ENCODE data around the gene LRRC26. TPM values are rescaled to one million over a fixed set of nuclear protein-coding genes. Genes with fewer than 3 reads are reported as not detected.

The LRRC26 gene
- polyA plus RNA-seq, 3 donors: not detected

DNA sequence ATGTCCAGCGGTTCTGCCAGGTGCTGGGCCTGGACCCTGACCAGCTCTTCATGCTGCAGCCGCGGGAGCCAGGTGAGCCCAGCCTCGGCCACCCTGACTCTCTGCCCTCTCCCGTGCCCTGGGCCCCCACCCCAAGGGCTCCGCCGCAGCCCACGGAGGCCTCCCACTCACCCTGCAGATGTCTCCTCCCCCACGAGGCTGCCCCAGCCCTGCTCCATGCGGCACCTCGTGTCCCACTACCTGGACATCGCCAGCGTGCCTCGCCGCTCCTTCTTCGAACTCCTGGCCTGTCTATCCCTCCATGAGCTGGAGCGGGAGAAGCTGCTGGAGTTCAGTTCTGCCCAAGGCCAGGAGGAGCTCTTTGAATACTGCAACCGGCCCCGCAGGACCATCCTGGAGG is 44.8 kb upstream of the LRRC26 start:
- peaks cover 19 to 47% of the 10 kb centered on the region in 2 donors for H3K36me3 Mint-ChIP-seq
- intact Hi-C loops (cut with micrococcal nuclease): no loop called here
- peaks cover 0 to 4% (median 0%) of the 10 kb centered on the region in 3 donors for H3K27me3 Mint-ChIP-seq (ENCODE audit: low read depth in 3 of 3)
- H3K9me3 Mint-ChIP-seq: no peaks in the 10 kb centered on the region
- no peak overlapping the region for H3K4me3 ChIP-seq (replicated peaks in 1 of 3; ENCODE audit: low read depth in 2 of 3, low read length in 3 of 3)
- H3K36me3 ChIP-seq (replicated peaks in 1 of 2; ENCODE audit: control insufficient read depth in 1 of 2, insufficient read depth in 2 of 2, low read length in 2 of 2): peaks cover 30 to 41% of the 10 kb centered on the region in 2 donors
- H3K27me3 ChIP-seq (ENCODE audit: control insufficient read depth in 2 of 2, insufficient read depth in 2 of 2, low read length in 2 of 2): no peaks in the 10 kb centered on the region
- H3K27ac ChIP-seq (ENCODE audit: low read depth in 1 of 2, low read length in 2 of 2): no peak overlapping the region
- H4K20me1 ChIP-seq (ENCODE audit: insufficient read depth, low read length): no peaks in the 10 kb centered on the region
- 99% methylated on average over 14 of the region's 19 CpGs for WGBS (ENCODE audit: insufficient coverage)
- no peak overlapping the region for H3K4me2 ChIP-seq (replicated peaks; ENCODE audit: extremely low read depth, low read length, poor library complexity, severe bottlenecking)
- no peak overlapping the region for H3K27ac Mint-ChIP-seq
- no peak for DNase-seq
- H3K79me2 ChIP-seq (ENCODE audit: insufficient read depth, low read length): no peaks in the 10 kb centered on the region
- no peak overlapping the region for H2AFZ ChIP-seq (ENCODE audit: insufficient read depth, low read depth, low read length, poor library complexity, severe bottlenecking)
- TF ChIP-seq, protein P1, sequence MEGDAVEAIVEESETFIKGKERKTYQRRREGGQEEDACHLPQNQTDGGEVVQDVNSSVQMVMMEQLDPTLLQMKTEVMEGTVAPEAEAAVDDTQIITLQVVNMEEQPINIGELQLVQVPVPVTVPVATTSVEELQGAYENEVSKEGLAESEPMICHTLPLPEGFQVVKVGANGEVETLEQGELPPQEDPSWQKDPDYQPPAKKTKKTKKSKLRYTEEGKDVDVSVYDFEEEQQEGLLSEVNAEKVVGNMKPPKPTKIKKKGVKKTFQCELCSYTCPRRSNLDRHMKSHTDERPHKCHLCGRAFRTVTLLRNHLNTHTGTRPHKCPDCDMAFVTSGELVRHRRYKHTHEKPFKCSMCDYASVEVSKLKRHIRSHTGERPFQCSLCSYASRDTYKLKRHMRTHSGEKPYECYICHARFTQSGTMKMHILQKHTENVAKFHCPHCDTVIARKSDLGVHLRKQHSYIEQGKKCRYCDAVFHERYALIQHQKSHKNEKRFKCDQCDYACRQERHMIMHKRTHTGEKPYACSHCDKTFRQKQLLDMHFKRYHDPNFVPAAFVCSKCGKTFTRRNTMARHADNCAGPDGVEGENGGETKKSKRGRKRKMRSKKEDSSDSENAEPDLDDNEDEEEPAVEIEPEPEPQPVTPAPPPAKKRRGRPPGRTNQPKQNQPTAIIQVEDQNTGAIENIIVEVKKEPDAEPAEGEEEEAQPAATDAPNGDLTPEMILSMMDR (IDR thresholded peaks at IDR 0.05): no peak
- H3K4me1 Mint-ChIP-seq: peaks cover 5% of the 10 kb centered on the region
- peaks cover 4 to 19% of the 10 kb centered on the region in 2 donors for H3K4me1 ChIP-seq (ENCODE audit: control insufficient read depth in 1 of 2, insufficient read depth in 2 of 2, low read length in 2 of 2)
- no peak overlapping the region for H3K9ac ChIP-seq (ENCODE audit: insufficient read depth, low read length, poor library complexity, severe bottlenecking)
- H3K9me3 ChIP-seq (replicated peaks in 1 of 2; ENCODE audit: control insufficient read depth in 1 of 2, insufficient read depth in 1 of 2, low read length in 2 of 2): no peaks in the 10 kb centered on the region
- H3K4me3 Mint-ChIP-seq: no peak overlapping the region

DNA sequence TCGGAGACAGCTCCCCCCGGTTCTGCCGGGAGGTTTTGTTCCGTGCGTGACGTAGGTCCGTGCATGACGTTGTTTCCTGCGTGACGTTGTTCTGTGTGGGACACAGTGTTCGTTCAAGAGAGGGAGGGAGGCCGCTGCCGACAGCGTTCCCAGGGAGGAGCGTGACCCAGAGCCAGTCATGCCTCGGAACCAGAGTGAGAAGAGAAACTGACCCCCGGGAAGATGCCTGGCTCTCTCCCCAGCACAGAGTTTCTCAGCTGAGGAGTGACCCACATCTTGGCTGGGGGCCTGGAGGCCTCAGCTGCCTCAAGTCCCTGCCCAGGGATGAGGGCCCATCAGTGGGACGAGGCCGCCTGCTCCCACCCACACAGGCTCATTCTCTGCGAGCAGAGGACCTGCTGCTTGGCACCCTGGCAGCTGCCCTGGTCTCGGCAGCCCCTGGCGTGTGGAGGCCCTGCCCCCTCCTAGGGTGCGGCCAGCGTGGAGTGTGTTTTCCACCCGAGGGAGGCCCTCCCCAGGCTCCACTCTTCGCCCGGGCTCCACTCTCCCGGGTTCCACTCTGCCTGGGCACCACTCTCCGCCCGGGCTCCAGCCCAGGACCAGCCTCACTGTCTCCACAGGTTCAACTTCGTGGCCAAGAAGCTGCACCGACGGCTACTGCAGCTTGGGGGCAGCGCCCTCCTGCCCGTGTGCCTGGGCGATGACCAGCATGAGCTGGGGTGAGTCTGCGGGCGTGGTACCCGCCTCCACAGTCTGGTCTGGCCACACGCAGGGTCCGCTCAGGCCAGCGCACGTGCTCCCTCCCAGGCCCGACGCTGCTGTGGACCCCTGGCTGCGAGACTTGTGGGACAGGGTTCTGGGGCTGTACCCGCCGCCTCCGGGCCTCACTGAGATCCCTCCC is 43.6 kb upstream of the LRRC26 start:
- no peak overlapping the region for H3K4me3 ChIP-seq (replicated peaks in 1 of 3; ENCODE audit: low read depth in 2 of 3, low read length in 3 of 3)
- H3K4me1 Mint-ChIP-seq: peaks cover under 1% of the 10 kb centered on the region
- H3K9me3 ChIP-seq (replicated peaks in 1 of 2; ENCODE audit: control insufficient read depth in 1 of 2, insufficient read depth in 1 of 2, low read length in 2 of 2): no peaks in the 10 kb centered on the region
- H3K4me1 ChIP-seq (ENCODE audit: control insufficient read depth in 1 of 2, insufficient read depth in 2 of 2, low read length in 2 of 2): peaks cover 0 to 10% of the 10 kb centered on the region in 2 donors
- peak overlapping the region in 1 of 7 donors; percentile 50 for H3K27ac Mint-ChIP-seq
- no peak overlapping the region for H3K4me3 Mint-ChIP-seq
- DNase-seq: no peak
- no peaks in the 10 kb centered on the region for H3K9me3 Mint-ChIP-seq
- no peak overlapping the region for H3K9ac ChIP-seq (ENCODE audit: insufficient read depth, low read length, poor library complexity, severe bottlenecking)
- no peaks in the 10 kb centered on the region for H4K20me1 ChIP-seq (ENCODE audit: insufficient read depth, low read length)
- intact Hi-C loops (cut with micrococcal nuclease): no loop called here
- TF ChIP-seq, protein P1 (IDR thresholded peaks at IDR 0.05): peak; percentile 9
- no peak overlapping the region for H2AFZ ChIP-seq (ENCODE audit: insufficient read depth, low read depth, low read length, poor library complexity, severe bottlenecking)
- no peak overlapping the region for H3K27ac ChIP-seq (ENCODE audit: low read depth in 1 of 2, low read length in 2 of 2)
- H3K27me3 ChIP-seq (ENCODE audit: control insufficient read depth in 2 of 2, insufficient read depth in 2 of 2, low read length in 2 of 2): no peaks in the 10 kb centered on the region
- H3K4me2 ChIP-seq (replicated peaks; ENCODE audit: extremely low read depth, low read length, poor library complexity, severe bottlenecking): no peak overlapping the region
- peaks cover 34 to 52% of the 10 kb centered on the region in 2 donors for H3K36me3 ChIP-seq (replicated peaks in 1 of 2; ENCODE audit: control insufficient read depth in 1 of 2, insufficient read depth in 2 of 2, low read length in 2 of 2)
- peaks cover 0 to 4% (median 0%) of the 10 kb centered on the region in 3 donors for H3K27me3 Mint-ChIP-seq (ENCODE audit: low read depth in 3 of 3)
- H3K36me3 Mint-ChIP-seq: peaks cover 27 to 58% of the 10 kb centered on the region in 2 donors
- H3K79me2 ChIP-seq (ENCODE audit: insufficient read depth, low read length): no peaks in the 10 kb centered on the region
- WGBS (ENCODE audit: insufficient coverage): 93% methylated on average over 49 of the region's 49 CpGs
